ENCODE data around the gene SH3YL1. TPM values are rescaled to one million over a fixed set of nuclear protein-coding genes. Genes with fewer than 3 reads are reported as not detected.

SH3YL1 gene
- total RNA-seq, 2 donors from 2014 or later = 16.5 to 22.6 TPM

DNA sequence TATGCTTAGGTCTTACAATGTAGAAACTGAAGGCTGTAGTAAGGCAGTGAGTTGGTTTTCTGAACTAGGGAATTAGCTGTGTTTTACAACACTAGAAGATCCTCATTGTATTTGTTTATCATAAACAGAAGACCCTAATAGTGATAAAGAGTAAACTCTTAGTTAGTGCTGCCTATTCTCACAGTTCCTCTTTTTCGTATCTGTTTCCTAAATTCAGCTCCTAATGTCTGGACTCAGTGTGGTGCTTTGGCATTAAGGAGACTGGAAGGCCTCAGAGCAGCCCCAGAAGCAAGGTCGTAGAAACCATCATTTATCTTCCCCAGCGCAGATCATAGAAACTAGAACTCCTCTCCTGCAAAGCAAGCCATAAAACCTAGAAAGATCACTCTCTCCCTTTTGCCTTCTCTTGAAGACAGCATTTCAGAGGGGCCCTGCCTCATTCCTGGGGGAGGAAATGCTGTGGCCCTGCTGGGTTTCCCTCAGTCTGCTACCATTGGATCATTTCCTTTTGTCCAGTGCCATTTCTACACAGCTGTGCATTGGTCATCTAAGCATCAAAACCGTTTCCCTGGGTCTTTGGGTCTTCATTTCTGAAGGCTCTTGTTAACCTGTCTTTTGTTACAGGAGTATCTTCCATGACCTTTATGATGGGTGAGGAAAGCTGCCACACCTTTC is 5.7 kb upstream of the SH3YL1 start:
- ATAC-seq (no peak), DNase-seq (ENCODE audit: low spot score in 2 of 2) (no peak)
- Mint-ChIP-seq H3K9me3 (no peaks in the 10 kb centered on the region), H3K27ac (peak overlapping the region in 1 of 2 donors; percentile 22), H3K36me3 (peaks cover 10 to 19% of the 10 kb centered on the region in 2 donors)

DNA sequence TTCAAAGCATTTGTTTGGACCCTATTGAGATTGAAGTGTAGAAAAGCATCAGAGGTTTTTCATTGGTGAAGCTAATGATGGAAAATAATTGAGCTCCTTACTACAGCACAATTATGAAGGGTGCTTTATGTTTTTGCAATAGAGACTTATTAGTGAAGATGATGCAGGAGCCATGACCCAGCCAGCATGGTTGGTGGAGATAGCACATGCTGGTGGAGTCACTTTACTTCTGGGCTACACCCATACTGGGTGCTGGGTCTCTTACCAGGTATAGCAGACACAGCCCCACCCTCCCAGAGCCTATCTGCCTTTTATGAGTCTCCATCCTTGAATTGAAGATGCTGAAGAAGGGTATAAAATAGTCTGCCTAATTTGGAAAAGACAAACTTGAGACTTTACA is 4.5 kb upstream of the SH3YL1 start:
- no peak for DNase-seq (ENCODE audit: low spot score in 2 of 2)
- no peaks in the 10 kb centered on the region for H3K9me3 Mint-ChIP-seq
- H3K36me3 Mint-ChIP-seq = peaks cover 10 to 19% of the 10 kb centered on the region in 2 donors
- H3K27ac Mint-ChIP-seq = no peak overlapping the region
- no peak for ATAC-seq

DNA sequence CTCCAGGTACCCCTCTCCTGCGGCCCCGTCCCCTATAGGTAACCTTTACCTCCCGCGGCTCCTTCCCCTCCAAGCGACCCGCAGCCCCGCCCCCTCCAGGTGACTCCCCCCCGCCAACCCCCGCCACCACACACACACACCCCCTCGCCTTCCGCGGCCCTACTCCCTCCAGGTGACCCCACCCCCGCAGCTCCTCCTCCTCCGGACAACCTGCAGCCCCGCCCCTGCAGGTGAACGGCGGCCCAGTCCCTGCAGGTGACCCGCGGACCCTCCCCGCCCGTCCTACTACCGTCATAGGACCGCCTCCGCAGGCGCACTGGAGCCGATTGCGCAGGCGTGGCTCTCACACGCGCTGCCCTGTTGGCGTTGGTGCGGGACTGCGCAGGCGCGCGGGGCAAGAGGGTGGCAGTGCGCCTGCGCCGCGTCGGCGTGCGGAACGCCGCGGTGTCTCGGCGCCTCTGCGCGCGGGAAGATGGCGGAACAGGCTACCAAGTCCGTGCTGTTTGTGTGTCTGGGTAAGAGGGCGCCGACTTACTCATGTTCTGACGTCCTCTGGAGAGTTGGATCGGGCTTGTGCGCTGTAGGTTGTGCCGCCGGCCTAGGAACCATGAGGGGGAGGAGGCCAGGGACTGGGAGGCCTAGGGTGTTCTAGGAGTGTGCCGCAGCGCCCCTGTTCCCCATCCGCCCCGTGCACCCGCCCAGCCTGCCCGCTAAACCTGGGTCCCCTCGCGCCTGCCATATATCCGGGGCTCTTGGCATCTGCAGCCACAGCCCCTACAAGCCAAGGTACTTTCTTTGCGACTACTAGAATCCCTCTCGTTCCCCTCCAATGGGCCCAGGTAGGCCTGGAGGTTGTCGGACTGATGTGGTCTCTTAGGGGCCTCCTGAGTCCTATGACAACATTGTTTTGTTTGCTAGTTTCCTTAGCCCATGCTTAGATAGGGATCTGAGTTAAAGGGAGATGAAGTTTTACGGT is 949 bp upstream of the SH3YL1 start, which contains the start of gene ACP1:
Gene ACP1 (plus strand): TSS at position 455 of the 976 bp plus-strand sequence. CDS start 18 bp downstream, at position 473.
- peak; percentile 87 to 91 for ATAC-seq
- Mint-ChIP-seq H3K9me3 (no peaks in the 10 kb centered on the region), H3K36me3 (peaks cover 1 to 19% of the 10 kb centered on the region in 2 donors), H3K27ac (peak within 1 kb of the TSS; percentile 92 to 95)
- DNase-seq (ENCODE audit: low spot score in 2 of 2) = peak; percentile 91 to 97

DNA sequence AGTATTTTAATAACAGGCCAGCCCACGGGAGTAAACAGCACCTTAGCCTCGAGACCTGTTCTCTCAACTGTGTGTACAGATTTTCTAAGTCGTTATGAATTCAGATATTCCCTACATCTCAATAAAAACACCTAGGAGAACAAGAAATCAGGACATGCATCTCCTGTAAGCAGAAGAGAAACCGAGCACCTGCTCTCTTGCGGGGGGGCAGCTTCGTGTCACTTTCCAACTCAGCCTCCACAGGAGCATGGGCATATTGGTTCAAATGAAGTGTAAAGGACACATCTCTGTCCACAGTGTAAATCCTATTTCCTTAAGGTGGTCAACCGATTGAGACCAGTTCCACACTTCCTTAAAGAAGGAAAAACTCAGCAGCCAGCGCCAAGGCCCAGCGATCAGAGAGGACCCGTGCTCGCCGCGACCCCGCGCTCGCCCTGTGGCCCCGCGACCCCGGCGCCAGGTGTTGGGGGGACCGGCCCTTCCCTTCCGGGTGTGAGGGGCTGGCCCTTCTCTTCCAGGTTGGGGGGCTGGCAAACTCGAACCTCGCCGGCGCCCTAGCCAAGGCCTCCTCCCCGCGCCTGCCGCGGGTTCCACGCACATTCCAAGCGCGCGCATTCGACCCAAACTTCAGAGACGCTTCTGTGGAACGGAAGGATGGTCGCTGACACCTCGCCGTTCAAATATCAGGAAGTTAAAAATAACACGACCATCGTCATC is 652 bp downstream of the SH3YL1 start:
- Mint-ChIP-seq H3K9me3 (peaks cover 10% of the 10 kb centered on the region in 2 donors), H3K27ac (no peak overlapping the region), H3K36me3 (peaks cover 10 to 29% of the 10 kb centered on the region in 2 donors)
- DNase-seq (ENCODE audit: low spot score in 2 of 2) (no peak), ATAC-seq (no peak)

DNA sequence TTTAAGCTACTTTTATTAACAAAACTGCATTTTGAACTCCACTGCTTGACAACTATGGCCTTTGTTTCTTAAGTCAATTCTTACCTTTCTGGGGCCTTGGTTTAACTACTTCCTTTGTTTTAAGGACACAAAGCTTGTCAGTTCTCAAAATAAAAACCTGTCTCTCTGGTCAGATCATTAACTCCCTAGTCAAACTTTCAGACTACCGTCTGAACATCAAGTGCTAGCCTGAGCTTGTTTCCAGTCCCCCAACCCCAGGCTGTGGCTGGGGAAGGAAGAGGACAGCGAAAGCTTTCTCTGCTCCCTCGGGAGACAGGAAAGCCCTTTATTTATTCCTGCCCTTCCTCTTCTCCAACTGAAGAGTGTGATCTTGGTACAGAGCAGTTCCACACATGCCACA is 1.7 kb downstream of the SH3YL1 start:
- peak overlapping the region in 1 of 2 donors; percentile 5 for H3K27ac Mint-ChIP-seq
- ATAC-seq (no peak), DNase-seq (ENCODE audit: low spot score in 2 of 2) (no peak)
- peaks cover 15 to 17% of the 10 kb centered on the region in 2 donors for H3K9me3 Mint-ChIP-seq
- peaks cover 12 to 36% of the 10 kb centered on the region in 2 donors for H3K36me3 Mint-ChIP-seq

DNA sequence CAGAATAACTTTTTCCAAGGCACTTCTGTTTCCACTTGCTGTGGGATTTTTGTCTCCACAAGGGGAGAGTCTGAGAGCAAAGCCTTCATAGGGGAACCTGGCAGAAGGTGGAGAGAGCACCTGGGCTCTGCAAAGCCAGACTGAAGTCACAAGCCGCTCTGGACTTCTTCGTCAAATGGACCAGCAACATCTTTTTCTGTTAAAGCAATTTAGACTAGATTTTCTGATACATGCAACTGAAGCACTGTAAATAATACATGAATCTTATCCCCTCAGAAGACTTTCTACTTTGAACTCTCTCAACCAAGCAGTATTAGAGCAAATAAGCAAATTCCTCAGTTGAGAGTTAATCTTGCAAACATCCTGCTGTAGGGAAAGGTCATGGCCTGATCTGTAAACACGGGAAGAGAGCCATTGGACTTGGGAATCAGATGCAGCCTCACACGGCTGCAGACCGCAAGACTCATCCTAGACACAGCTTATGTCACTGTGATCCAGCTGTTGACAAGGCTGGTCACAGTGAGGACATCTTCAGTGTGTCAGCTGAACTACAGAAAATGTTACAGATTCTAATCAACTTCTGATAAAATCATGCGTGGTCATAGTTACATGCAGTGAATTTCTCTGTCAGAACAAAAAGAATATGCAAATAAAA is 3.2 kb downstream of the SH3YL1 start:
- Mint-ChIP-seq H3K36me3 (peaks cover 12 to 29% of the 10 kb centered on the region in 2 donors), H3K27ac (no peak overlapping the region), H3K9me3 (peaks cover 15 to 17% of the 10 kb centered on the region in 2 donors)
- DNase-seq (ENCODE audit: low spot score in 2 of 2) (no peak), ATAC-seq (no peak)

DNA sequence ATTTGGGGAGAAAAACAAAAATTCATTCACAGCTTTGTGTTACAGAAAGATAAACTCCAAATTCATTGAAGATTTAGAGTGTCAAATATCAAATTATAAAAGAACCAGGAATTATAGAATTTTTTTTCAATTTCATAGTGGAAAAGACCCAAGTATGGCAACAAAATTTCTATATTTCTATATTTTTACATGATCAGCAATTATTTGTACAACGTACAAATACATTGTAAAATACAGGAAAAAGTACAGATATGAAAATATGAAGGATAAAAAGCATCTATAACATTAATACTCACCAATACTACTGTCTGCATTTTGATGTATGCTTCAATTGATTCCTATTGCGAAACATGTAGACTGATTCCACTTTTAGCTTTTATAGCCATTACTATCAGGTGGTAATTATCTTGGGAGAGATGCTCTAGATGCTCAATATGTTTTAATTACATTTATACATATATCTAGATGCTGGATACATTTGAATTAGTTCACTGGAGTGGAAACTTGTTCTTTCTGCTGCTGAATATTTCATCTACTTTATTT is 4.0 kb downstream of the SH3YL1 start:
- DNase-seq (ENCODE audit: low spot score in 2 of 2) = no peak
- Mint-ChIP-seq H3K9me3 (peaks cover 15 to 17% of the 10 kb centered on the region in 2 donors), H3K27ac (no peak overlapping the region), H3K36me3 (peaks cover 12 to 29% of the 10 kb centered on the region in 2 donors)
- no peak for ATAC-seq

DNA sequence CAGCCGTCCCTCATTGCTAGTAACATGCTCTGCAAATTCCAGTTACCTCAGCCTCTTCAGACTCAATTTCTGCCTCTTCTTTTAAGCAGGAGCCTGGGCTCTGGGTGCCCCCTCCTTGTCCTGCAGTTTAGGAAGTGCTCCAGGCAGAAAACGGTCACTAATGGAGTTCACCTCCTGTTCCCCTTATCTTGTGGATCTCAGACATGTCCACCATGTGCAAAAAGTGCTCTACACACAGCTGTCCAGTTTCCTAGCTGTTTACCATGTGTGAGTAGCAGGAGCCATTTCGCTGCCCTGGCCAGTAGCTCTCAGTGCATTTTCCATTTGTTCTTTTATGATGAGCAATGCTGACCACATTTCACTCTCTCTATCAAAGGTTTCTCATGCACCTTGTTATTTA is 4.9 kb downstream of the SH3YL1 start:
- DNase-seq (ENCODE audit: low spot score in 2 of 2) = no peak

DNA sequence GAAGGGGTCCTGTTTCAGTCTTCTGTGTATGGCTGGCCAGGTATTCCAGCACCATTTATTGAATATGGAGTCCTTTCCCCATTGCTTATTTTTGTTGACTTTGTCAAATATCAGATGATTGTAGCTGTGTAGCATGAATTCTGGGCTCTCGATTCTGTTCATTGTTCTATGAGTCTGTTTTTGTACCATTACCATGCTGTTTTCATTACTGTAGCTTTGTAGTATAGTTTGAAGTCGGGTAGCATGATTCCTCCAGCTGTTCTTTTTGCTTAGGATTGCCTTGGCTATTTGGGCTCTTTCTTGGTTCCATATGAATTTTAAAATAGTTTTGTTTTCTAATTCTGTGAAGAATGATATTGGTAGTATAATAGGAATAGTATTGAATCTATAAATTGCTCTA is 6.0 kb downstream of the SH3YL1 start:
- Mint-ChIP-seq H3K27ac (no peak overlapping the region), H3K36me3 (peaks cover 12 to 29% of the 10 kb centered on the region in 2 donors), H3K9me3 (peaks cover 15 to 17% of the 10 kb centered on the region in 2 donors)
- ATAC-seq (no peak), DNase-seq (ENCODE audit: low spot score in 2 of 2) (no peak)

More for the DNA sequence above, 4.9 kb downstream of the SH3YL1 start:
- Mint-ChIP-seq H3K9me3 (peaks cover 15 to 17% of the 10 kb centered on the region in 2 donors), H3K36me3 (peaks cover 12 to 29% of the 10 kb centered on the region in 2 donors), H3K27ac (no peak overlapping the region)
- ATAC-seq = no peak

DNA sequence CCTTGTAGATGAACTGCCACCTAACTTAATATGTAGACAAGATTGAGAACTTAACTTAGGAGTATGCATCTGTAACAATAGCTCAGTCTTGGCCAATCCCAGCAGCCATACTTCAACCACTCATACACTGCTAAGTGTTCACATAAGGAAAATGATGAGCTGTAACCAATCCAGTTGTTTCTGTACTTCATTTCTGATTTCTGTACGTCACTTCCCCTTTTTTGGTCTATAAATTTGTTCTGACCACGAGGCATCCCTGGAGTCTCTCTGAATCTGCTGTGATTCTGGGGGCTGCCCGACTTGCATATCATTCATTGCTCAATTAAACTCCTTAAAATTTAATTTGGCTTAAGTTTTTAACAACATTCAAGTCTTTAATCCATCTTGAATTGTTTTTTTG is 6.4 kb downstream of the SH3YL1 start:
- no peak overlapping the region for H3K27ac Mint-ChIP-seq
- H3K9me3 Mint-ChIP-seq = peaks cover 15 to 17% of the 10 kb centered on the region in 2 donors

DNA sequence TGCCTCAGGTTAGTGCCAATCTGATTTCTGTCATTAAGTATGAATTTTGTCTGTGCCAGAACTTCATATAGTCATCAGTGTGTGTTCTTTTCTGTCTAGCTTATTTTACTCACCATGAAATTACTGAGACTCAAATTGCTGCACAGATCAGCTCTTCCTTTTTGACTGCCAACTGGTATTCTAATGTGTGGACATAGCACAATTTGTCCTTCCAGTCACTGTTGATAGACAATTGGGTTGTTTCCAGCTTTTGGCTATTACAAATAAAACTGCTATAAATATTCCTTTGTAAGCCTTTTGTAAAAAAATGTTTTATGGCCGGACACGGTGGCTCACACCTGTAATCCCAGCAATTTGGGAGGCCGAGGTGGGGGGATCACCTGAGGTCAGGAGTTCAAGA is 7.7 kb downstream of the SH3YL1 start:
- no peak for ATAC-seq
- Mint-ChIP-seq H3K9me3 (peaks cover 15 to 17% of the 10 kb centered on the region in 2 donors), H3K36me3 (peaks cover 12 to 29% of the 10 kb centered on the region in 2 donors), H3K27ac (no peak overlapping the region)
- DNase-seq (ENCODE audit: low spot score in 2 of 2) = no peak

More for the DNA sequence above, 6.4 kb downstream of the SH3YL1 start:
- DNase-seq (ENCODE audit: low spot score in 2 of 2) = no peak
- ATAC-seq = no peak
- peaks cover 12 to 29% of the 10 kb centered on the region in 2 donors for H3K36me3 Mint-ChIP-seq

DNA sequence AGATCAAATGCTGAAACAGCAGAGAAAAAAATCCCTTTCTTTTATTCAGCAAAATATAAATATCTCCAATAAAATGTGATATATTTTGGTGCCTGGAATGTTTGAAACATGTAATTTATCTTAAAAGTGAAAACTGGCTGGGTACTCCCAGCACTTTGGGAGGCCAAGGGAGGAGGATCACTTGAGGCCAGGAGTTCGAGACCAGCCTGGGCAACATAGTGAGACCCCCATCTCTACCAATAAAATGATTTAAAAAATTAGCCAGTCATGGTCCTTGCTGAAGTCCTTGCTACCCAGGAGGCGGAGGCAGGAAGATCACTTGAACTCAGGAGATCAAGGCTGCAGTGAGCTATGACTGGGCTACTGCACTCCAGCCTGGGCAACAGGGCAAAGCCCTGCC is 8.6 kb downstream of the SH3YL1 start:
- DNase-seq (ENCODE audit: low spot score in 2 of 2) (no peak), ATAC-seq (no peak)
- H3K27ac Mint-ChIP-seq = no peak overlapping the region
- H3K36me3 Mint-ChIP-seq = peaks cover 12 to 27% of the 10 kb centered on the region in 2 donors
- peaks cover 15 to 17% of the 10 kb centered on the region in 2 donors for H3K9me3 Mint-ChIP-seq

DNA sequence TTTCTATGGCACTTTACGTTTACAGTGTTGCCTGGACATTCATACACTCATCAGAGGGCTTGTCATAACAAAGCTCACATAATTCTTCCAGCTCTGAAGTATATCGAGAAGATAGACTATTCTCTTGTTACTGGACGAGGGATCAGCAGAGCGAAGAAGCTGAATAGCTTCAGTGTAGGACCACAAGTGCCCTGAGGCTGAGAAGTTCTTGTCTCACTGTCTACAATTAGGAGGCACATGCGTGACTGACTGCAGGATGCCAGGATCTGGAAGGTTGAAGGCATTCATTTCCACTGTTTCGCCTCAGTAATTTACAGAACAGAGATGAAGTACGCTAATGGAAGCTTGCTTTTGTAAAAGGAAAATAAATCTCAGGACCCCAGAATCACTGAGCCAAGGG is 9.6 kb downstream of the SH3YL1 start:
- H3K36me3 Mint-ChIP-seq = peaks cover 12 to 17% of the 10 kb centered on the region in 2 donors
- ATAC-seq = no peak
- H3K9me3 Mint-ChIP-seq = peaks cover 15 to 17% of the 10 kb centered on the region in 2 donors
- no peak overlapping the region for H3K27ac Mint-ChIP-seq
- DNase-seq (ENCODE audit: low spot score in 2 of 2) = no peak

DNA sequence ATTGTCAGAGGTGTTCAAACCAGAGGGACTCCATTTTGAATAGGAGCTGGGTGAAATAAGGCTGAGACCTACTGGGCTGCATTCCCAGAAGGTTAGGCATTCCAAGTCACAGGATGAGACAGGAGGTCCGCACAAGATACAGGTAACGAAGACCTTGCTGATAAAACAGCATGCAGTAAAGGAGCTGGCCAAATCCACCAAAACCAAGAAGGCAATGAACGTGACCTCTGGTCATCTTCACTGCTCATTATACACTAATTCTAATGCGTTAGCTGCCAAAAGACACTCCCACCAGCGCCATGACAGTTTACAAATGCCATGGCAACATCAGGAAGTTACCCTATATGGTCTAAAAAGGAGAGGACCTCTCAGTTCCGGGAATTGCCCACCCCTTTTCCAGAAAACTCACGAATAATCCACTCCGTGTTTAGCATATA is 10.6 kb downstream of the SH3YL1 start:
- Mint-ChIP-seq H3K9me3 (peaks cover 6 to 7% of the 10 kb centered on the region in 2 donors), H3K36me3 (peaks cover 3 to 7% of the 10 kb centered on the region in 2 donors), H3K27ac (no peak overlapping the region)
- ATAC-seq (no peak), DNase-seq (ENCODE audit: low spot score in 2 of 2) (no peak)

DNA sequence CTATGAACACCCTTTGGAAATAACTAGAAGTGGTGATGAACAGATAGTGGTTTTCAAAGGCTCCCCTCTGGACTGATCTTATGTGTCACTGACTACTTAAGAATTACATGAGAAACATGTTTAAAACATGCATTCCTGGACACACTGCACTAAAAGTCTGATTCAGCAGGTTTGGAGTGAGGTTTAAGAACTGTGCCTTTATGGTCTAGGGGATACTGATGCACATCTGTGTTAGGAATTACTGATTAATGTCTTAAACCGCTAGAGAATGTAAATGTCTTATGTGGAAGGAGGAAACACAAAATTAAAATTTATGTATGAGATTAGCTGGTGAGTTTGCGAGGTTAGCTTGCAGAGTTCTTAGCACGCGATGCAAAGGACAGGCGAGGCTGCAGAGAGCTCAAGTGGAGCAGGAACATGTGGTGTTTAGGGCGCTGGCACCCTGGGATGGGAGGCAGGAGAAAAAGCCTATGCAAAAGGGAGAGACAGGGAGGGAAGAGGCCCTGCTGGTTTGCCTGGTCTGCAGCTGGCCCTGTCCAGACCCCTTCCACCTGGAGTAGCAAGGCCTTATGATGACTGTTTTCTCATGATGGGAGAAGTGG is 11.7 kb downstream of the SH3YL1 start:
- Mint-ChIP-seq H3K36me3 (no peaks in the 10 kb centered on the region), H3K27ac (no peak overlapping the region), H3K9me3 (no peaks in the 10 kb centered on the region)
- no peak for ATAC-seq
- DNase-seq (ENCODE audit: low spot score in 2 of 2) = no peak
